ENCODE measurements around the gene FBF1.

DNA sequence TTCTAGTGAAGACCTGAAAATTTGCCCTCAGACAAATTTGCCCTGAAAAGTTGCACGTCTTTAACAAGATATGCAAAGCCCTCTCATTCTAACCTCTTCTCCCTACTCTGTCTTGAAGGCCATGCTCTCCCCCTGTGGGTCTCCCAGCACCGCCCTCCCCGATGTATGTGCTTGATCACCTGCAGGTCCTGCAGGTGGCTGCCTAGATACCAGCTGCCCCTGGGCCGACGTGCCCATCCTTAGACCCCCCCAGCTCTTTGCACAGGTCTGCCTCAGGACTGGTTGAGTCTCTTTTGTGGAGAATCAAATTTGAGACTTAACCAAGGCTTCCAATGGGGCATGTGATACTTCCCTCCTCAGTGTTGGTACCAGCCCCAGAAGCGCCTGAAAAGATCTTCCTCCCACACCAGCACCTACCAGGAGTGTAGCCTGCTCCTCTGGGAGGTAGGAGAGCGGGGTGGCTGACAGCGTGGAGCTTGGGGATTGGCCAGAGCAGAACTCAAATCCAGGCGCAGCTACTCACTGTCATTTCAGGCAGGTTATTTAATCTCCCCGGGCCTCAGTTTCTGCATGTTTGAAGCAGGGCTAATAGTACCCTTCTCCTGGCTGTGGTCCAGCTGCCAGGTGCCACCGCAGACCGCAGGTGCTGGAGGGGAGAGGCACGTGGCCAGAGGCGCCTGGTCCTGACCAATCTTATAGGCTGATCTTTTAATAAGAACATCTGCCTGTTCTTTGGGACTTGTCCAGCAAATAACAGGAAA lies 31.6 kb downstream of the FBF1 start:
- TF ChIP-seq, protein P1, sequence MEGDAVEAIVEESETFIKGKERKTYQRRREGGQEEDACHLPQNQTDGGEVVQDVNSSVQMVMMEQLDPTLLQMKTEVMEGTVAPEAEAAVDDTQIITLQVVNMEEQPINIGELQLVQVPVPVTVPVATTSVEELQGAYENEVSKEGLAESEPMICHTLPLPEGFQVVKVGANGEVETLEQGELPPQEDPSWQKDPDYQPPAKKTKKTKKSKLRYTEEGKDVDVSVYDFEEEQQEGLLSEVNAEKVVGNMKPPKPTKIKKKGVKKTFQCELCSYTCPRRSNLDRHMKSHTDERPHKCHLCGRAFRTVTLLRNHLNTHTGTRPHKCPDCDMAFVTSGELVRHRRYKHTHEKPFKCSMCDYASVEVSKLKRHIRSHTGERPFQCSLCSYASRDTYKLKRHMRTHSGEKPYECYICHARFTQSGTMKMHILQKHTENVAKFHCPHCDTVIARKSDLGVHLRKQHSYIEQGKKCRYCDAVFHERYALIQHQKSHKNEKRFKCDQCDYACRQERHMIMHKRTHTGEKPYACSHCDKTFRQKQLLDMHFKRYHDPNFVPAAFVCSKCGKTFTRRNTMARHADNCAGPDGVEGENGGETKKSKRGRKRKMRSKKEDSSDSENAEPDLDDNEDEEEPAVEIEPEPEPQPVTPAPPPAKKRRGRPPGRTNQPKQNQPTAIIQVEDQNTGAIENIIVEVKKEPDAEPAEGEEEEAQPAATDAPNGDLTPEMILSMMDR (IDR thresholded peaks at IDR 0.05) = no peak
- TF ChIP-seq POLR2A (IDR thresholded peaks at IDR 0.05) = no peak

Measured in adrenal gland (tissue), 5 donors.